IPS-15b (cell line): ENCODE measurements around the gene CHCHD6.

Experiments used
- H3K27me3 ChIP-seq: one replicate; pipeline ENCODE4 v1.6.1; 2013; ENCODE audit warnings: low read length; ENCODE audit not compliant: control insufficient read depth, insufficient read depth
- H3K36me3 ChIP-seq: one replicate; pipeline ENCODE4 v1.6.1; 2013; ENCODE audit warnings: low read length; ENCODE audit not compliant: control insufficient read depth, insufficient read depth
- H3K4me1 ChIP-seq: one replicate; pipeline ENCODE4 v1.6.1; 2013; ENCODE audit warnings: mild to moderate bottlenecking, low read length; ENCODE audit not compliant: control insufficient read depth, insufficient read depth
- H3K4me3 ChIP-seq: one replicate; pipeline ENCODE4 v1.5.1; 2013; ENCODE audit warnings: low read depth, low read length
- H3K9ac ChIP-seq: one replicate; pipeline ENCODE4 v1.6.1; 2013; ENCODE audit warnings: low read depth, mild to moderate bottlenecking, low read length
- H3K9me3 ChIP-seq: one replicate; pipeline ENCODE4 v1.6.1; 2013; ENCODE audit warnings: mild to moderate bottlenecking, low read length; ENCODE audit not compliant: control insufficient read depth, insufficient read depth

CHCHD6 gene

GRCh38 chr3:126959921-126960603 lies 256.0 kb downstream of the CHCHD6 start:
- H3K4me3 ChIP-seq = no peak overlapping the region
- H3K9me3 ChIP-seq = no peaks in the 10 kb centered on the region
- H3K9ac ChIP-seq = no peak overlapping the region
- peaks cover 4% of the 10 kb centered on the region for H3K36me3 ChIP-seq
- H3K27me3 ChIP-seq = no peaks in the 10 kb centered on the region
- H3K4me1 ChIP-seq = no peaks in the 10 kb centered on the region

DNA sequence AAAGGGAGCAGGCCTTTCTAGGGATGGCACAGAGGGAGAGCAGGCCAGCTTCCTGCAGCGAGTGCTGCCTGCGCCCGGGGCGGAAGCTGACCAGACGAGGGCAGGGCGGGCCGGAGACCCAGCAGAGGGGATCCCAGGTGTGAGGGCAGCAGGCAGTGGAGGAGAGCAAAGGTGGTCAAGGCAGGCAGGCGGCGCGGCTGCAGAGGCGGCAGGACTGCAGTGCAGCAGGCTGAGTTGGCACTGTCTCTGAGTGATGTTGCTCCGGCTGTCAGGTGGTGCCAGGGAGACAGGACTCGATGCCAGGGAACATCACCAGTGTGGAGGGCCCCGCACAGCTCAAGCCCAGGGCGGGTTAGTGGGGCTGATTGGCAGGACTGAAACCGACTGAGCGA lies 256.6 kb downstream of the CHCHD6 start:
- H3K27me3 ChIP-seq = no peaks in the 10 kb centered on the region

DNA sequence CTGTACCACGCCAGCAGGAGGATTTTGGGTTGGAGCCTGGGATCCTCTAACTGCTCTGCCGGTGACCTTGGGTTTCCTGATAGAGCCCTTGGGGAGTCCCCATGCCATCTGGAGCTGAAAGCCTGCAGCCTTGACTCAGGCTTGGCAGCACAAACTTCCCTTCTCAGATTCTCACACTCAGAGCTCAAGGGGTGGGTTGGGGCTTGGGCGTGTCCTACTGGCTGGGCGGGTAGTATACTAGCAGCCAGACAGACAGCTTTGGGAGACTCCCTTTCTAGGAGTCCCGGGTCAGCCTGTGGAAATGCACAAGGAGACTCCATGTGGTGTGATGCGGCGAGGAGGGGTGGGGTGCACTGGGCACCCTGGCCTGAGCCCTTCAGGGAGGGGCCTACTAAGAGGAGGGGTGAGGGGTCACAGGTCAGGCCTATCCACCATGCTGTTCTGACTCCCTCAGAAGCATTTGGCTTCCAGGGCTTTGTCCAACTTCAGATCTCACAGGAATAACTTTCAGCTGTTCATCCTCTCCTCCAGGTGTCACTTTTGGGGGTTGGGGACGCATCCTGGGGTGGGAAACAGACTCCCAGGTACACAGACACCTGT lies 257.3 kb downstream of the CHCHD6 start:
- peaks cover 4% of the 10 kb centered on the region for H3K36me3 ChIP-seq
- H3K27me3 ChIP-seq = no peaks in the 10 kb centered on the region
- no peaks in the 10 kb centered on the region for H3K9me3 ChIP-seq
- H3K4me3 ChIP-seq = no peak overlapping the region
- no peaks in the 10 kb centered on the region for H3K4me1 ChIP-seq
- no peak overlapping the region for H3K9ac ChIP-seq

More for the DNA sequence above, 256.6 kb downstream of the CHCHD6 start:
- no peak overlapping the region for H3K4me3 ChIP-seq
- H3K36me3 ChIP-seq = peaks cover 4% of the 10 kb centered on the region
- H3K9ac ChIP-seq = no peak overlapping the region
- H3K4me1 ChIP-seq = no peaks in the 10 kb centered on the region
- no peaks in the 10 kb centered on the region for H3K9me3 ChIP-seq

GRCh38 chr3:126961791-126962461 lies 257.9 kb downstream of the CHCHD6 start:
- peaks cover 4% of the 10 kb centered on the region for H3K36me3 ChIP-seq
- no peak overlapping the region for H3K4me3 ChIP-seq
- H3K27me3 ChIP-seq = no peaks in the 10 kb centered on the region
- H3K9me3 ChIP-seq = no peaks in the 10 kb centered on the region
- H3K9ac ChIP-seq = no peak overlapping the region
- no peaks in the 10 kb centered on the region for H3K4me1 ChIP-seq

DNA sequence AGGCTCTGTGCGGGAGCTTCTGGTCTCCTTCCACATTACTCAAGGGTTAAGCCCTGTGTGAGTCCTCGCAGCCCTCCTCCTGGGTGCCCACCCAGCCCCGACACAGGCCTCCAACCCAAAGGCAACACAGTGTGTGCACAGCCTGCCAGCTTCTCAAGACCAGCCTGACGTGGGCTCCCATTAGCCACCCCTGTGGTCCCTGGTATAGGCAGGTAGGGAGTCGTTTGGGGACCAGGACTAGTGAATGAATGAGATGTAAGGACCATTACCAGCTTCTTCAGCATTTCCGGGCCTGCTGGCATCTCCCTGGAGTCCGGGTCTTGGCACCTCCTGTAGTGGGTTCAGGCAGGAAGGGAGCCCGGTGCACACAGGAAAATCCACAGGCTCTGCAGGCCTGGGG lies 258.7 kb downstream of the CHCHD6 start:
- no peaks in the 10 kb centered on the region for H3K27me3 ChIP-seq
- H3K4me1 ChIP-seq = no peaks in the 10 kb centered on the region
- no peak overlapping the region for H3K9ac ChIP-seq
- no peaks in the 10 kb centered on the region for H3K9me3 ChIP-seq
- H3K4me3 ChIP-seq = no peak overlapping the region
- H3K36me3 ChIP-seq = peaks cover 4% of the 10 kb centered on the region

DNA sequence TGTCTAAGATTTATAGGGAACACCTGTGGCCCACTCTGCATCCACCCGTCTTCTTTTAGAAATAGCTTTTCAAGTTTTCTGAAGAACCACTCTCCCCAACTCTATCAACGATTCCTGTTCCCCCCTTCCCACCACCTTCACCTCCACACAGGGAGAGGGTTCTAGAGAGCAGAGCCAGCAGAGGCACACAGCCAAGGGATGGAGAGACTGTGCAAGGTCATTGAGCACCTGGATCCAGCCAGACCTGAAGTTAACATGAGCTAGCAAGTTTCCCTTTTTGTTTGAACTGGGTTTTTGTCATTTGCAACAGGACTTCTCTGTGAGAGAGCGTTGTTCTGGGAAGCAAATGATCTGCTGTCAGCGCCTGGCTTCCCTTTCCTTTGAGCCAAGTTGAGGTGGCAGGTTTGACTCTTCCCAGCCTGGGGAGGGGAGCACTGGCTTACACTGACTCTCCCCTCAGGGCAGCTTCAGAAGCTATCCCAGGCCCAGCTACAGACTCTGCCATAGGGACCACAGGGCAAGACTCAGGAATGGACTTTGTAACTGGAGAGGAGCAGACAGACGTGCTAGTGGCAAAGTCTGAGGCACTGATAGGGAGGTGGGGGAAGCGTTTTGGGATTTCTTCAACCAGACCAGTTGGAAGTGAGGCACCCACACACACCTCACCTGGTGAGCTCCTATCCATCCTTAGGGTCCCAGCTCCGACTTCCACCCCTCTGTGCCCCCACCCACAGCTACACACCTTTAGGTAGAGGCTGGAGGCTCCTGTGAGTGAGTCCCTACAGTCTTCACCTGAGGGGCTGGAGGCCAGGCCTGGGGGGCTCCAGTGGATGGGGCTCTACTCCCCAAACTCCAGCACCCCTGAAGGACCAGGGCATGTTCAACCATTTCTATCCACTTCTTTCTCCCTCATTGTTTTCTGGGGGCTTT lies 259.5 kb downstream of the CHCHD6 start:
- Histone ChIP-seq H3K9ac (no peak overlapping the region), H3K27me3 (no peaks in the 10 kb centered on the region), H3K9me3 (no peaks in the 10 kb centered on the region), H3K36me3 (peaks cover 3% of the 10 kb centered on the region), H3K4me1 (no peaks in the 10 kb centered on the region), H3K4me3 (no peak overlapping the region)

GRCh38 chr3:126964261-126964660 lies 260.2 kb downstream of the CHCHD6 start:
- H3K36me3 ChIP-seq = peaks cover 3% of the 10 kb centered on the region
- H3K4me1 ChIP-seq = no peaks in the 10 kb centered on the region
- no peak overlapping the region for H3K4me3 ChIP-seq

DNA sequence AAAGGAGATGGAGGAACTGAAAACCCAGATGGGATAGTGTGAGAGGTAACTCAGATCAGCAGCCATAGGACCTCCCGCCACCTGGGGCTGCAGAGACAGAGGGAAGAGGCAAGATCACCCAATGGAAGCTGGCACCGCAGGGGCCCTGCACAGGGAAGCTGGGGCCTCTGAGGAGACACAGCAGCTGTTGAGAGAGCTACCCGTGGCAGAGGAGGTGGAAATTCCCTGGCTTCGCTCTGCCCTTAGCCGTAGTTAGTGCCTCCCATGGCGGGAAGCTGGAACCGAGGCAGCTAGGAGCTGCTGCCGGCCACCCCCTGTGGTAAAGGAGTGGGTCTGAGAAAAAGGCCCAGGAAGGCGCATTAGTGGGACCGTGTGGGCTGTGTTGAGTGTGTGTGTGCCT lies 260.9 kb downstream of the CHCHD6 start:
- no peaks in the 10 kb centered on the region for H3K27me3 ChIP-seq
- peaks cover 3% of the 10 kb centered on the region for H3K36me3 ChIP-seq
- H3K9ac ChIP-seq = no peak overlapping the region
- no peak overlapping the region for H3K4me3 ChIP-seq
- no peaks in the 10 kb centered on the region for H3K9me3 ChIP-seq
- no peaks in the 10 kb centered on the region for H3K4me1 ChIP-seq

More at GRCh38 chr3:126964261-126964660, 260.2 kb downstream of the CHCHD6 start:
- Histone ChIP-seq H3K9me3 (no peaks in the 10 kb centered on the region), H3K27me3 (no peaks in the 10 kb centered on the region), H3K9ac (no peak overlapping the region)

DNA sequence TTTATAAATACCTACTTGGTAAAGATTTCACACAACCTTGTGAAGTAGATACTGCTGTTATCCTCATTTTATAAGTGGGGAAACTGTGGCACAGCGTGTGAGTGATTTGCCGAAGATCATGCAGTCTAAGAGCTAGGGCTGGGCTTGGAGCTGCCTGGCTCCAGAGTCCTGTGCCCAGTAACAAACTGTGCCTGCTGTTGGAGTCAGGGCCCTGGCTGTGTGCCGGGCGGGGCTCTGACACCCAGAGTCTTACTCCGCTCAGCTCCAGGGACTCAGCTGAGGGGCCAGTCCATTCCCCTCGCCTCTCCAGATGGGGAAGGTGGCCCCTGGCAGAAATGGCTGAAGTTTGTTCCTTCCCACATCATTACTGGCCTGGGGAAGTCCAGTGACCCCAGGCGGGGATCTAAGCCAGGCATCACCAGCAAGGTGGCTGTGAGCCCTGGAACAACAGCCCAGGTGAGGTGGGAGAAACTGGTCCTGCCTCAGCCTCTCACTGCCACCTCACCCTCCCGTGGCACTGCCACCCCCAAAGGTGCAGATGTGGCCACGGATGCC lies 261.6 kb downstream of the CHCHD6 start:
- Histone ChIP-seq H3K9me3 (no peaks in the 10 kb centered on the region), H3K27me3 (no peaks in the 10 kb centered on the region), H3K36me3 (peaks cover 3% of the 10 kb centered on the region), H3K4me3 (no peak overlapping the region), H3K4me1 (no peaks in the 10 kb centered on the region), H3K9ac (no peak overlapping the region)

DNA sequence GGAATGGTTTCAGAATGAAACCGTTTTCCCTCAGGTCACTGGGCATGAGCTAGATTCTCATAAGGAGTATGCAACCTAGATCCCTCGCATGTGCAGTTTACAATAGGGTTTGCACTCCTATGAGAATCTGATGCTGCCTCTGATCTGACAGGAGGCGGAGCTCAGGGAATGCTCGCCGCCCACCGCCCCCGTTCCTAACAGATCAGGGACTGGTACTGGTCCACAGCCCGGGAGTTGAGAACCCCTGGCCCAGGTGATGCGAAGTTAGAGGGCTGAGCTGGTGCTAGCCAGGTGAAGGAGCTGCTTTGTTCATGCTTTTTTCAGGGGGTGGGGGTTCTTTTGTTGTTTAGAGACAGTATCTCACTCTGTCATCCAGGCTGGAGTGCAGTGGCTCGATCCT lies 263.3 kb downstream of the CHCHD6 start:
- no peak overlapping the region for H3K9ac ChIP-seq
- H3K4me1 ChIP-seq = no peaks in the 10 kb centered on the region
- peaks cover 3% of the 10 kb centered on the region for H3K36me3 ChIP-seq
- H3K9me3 ChIP-seq = no peaks in the 10 kb centered on the region
- no peaks in the 10 kb centered on the region for H3K27me3 ChIP-seq
- no peak overlapping the region for H3K4me3 ChIP-seq
